SU-DHL-6 (cell line): Measurements from ENCODE around the gene DAP3.
"Not testable (repeated sequence)": the region's sequence is repeated elsewhere in the genome, so short reads cannot be mapped to it uniquely, and the experiment has no call there.

Experiments used
- H2AFZ ChIP-seq: fragments of 200-600 bp; sonication (generic); 2 replicates; pipeline ENCODE4 v1.6.1; 2014; ENCODE audit warnings: low read depth, mild to moderate bottlenecking, moderate library complexity, mixed read lengths, antibody characterized with exemption, low read length; ENCODE audit not compliant: severe bottlenecking
- H3F3A ChIP-seq: fragments of 200-600 bp; shearing (Covaris generic); 2 replicates; pipeline ENCODE4 v1.6.0; 2016; ENCODE audit warnings: antibody characterized with exemption, mild to moderate bottlenecking; ENCODE audit not compliant: insufficient read depth
- H3K27ac ChIP-seq: fragments of 200-600 bp; sonication (generic); 2 replicates; pipeline ENCODE4 v1.5.1; 2016; ENCODE audit warnings: low read depth, mild to moderate bottlenecking, low read length, moderate library complexity, mixed read lengths
- H3K27me3 ChIP-seq: fragments of 200-600 bp; sonication (generic), shearing (Covaris generic); 2 replicates; pipeline ENCODE4 v1.6.0; 2014; ENCODE audit warnings: mild to moderate bottlenecking, low read length
- H3K36me3 ChIP-seq: fragments of 200-600 bp; sonication (generic); 2 replicates; pipeline ENCODE4 v1.6.1; 2014; ENCODE audit warnings: mild to moderate bottlenecking, low read length, mixed read lengths
- H3K4me2 ChIP-seq: fragments of 300-600, 200-600 bp; shearing (Covaris generic), sonication (generic); 2 replicates; pipeline ENCODE4 v1.6.0; 2014; ENCODE audit warnings: low read length, low read depth, mild to moderate bottlenecking; ENCODE audit not compliant: poor library complexity, severe bottlenecking
- H3K4me3 ChIP-seq: fragments of 200-600 bp; sonication (generic); 2 replicates; pipeline ENCODE4 v1.5.1; 2014; ENCODE audit warnings: antibody characterized with exemption, low read length, mild to moderate bottlenecking, mixed read lengths; ENCODE audit not compliant: insufficient read depth, poor library complexity, severe bottlenecking
- H3K79me2 ChIP-seq: fragments of 200-600 bp; sonication (generic); 2 replicates; pipeline ENCODE4 v1.6.1; 2014; ENCODE audit warnings: mild to moderate bottlenecking, low read length, moderate library complexity; ENCODE audit not compliant: insufficient read depth
- H3K9ac ChIP-seq: fragments of 200-600 bp; sonication (generic); 2 replicates; pipeline ENCODE4 v1.7.0; 2014; ENCODE audit warnings: mild to moderate bottlenecking, low read length
- H3K9me2 ChIP-seq: fragments of 200-600 bp; sonication (generic); replicated peaks from 2 replicates; pipeline ENCODE4 v1.6.1; 2014; ENCODE audit warnings: low read length; ENCODE audit not compliant: insufficient read depth
- H3K9me3 ChIP-seq: fragments of 200-600 bp; sonication (generic); 2 replicates; pipeline ENCODE4 v1.6.1; 2014; ENCODE audit warnings: low read length, mixed read lengths; ENCODE audit not compliant: insufficient read depth
- H4K20me1 ChIP-seq: fragments of 200-600 bp; sonication (generic); 2 replicates; pipeline ENCODE4 v1.6.1; 2014; ENCODE audit warnings: low read depth, mild to moderate bottlenecking, antibody characterized with exemption, low read length, moderate library complexity, mixed read lengths
- EZH2phosphoT487 ChIP-seq: fragments of 200-600 bp; sonication (generic), shearing (Covaris generic); conservative IDR thresholded peaks from 2 replicates; pipeline ENCODE4 v1.6.1; 2018; ENCODE audit warnings: mild to moderate bottlenecking, antibody characterized with exemption, low read length, moderate library complexity, mixed read lengths
- TF ChIP-seq, protein P1 (sequence below): fragments of 200-600 bp; sonication (generic); IDR thresholded peaks from one replicate; pipeline ENCODE4 v1.5.1; 2017; ENCODE audit warnings: antibody characterized with exemption, mild to moderate bottlenecking, low read length, moderate library complexity; ENCODE audit not compliant: insufficient read depth, poor library complexity, severe bottlenecking

The DAP3 gene

DNA sequence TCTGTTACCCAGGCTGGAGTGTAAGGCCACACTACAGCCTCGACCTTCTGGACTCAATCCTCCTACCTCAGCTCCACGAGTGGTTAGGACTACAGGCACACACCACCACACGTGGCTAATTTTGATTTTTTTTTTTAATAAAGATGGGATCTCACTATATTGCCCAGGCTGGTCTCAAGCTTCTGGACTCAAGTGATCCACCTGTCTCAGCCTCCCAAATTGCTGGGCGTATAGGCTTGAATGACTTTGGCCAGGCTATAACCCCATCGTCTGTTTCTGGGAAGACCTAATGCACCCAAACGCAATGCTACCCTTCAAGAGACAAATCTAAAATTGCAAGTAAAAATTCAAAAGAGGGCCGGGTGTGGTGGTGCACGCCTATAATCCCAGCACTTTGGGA lies 52.1 kb downstream of the DAP3 start:
- H3K4me3 ChIP-seq, result no peak overlapping the region
- H3K4me2 ChIP-seq, result no peak overlapping the region
- H3K9me3 ChIP-seq, result no peaks in the 10 kb centered on the region
- no peaks in the 10 kb centered on the region for H3K27me3 ChIP-seq
- H3K79me2 ChIP-seq, result no peaks in the 10 kb centered on the region
- no peaks in the 10 kb centered on the region for H3K9me2 ChIP-seq
- H3K9ac ChIP-seq, result no peak overlapping the region
- H2AFZ ChIP-seq, result no peak overlapping the region
- H3K27ac ChIP-seq, result no peak overlapping the region
- no peaks in the 10 kb centered on the region for H4K20me1 ChIP-seq
- peaks cover 11% of the 10 kb centered on the region; the same call in 1 of the 2 replicates for H3K36me3 ChIP-seq
- no peak for TF ChIP-seq EZH2phosphoT487
- TF ChIP-seq, protein P1, sequence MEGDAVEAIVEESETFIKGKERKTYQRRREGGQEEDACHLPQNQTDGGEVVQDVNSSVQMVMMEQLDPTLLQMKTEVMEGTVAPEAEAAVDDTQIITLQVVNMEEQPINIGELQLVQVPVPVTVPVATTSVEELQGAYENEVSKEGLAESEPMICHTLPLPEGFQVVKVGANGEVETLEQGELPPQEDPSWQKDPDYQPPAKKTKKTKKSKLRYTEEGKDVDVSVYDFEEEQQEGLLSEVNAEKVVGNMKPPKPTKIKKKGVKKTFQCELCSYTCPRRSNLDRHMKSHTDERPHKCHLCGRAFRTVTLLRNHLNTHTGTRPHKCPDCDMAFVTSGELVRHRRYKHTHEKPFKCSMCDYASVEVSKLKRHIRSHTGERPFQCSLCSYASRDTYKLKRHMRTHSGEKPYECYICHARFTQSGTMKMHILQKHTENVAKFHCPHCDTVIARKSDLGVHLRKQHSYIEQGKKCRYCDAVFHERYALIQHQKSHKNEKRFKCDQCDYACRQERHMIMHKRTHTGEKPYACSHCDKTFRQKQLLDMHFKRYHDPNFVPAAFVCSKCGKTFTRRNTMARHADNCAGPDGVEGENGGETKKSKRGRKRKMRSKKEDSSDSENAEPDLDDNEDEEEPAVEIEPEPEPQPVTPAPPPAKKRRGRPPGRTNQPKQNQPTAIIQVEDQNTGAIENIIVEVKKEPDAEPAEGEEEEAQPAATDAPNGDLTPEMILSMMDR, result no peak
- peaks cover 30% of the 10 kb centered on the region for H3F3A ChIP-seq

DNA sequence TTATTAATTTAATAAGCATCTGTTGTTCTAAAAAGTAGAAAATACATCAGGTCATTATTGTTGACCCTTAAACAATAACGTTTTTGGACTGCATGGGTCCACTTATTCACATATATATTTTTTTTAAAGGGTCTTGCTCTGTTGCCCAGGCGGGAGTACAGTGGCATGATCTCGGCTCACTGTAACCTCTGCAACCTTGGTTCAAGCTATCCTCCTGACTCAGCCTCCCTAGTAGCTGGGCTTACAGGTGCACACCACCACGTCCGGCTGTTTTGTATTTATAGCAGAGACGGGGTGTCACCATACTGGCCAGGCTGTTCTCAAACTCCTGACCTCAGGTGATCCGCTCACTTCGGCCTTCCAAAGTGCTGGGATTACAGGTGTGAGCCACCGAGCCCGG lies 53.0 kb downstream of the DAP3 start:
- H3K27ac ChIP-seq, result no peak overlapping the region
- H3K9me3 ChIP-seq, result no peaks in the 10 kb centered on the region
- no peaks in the 10 kb centered on the region for H3K27me3 ChIP-seq
- H3K4me2 ChIP-seq, result no peak overlapping the region
- H4K20me1 ChIP-seq, result no peaks in the 10 kb centered on the region
- no peak overlapping the region for H3K4me3 ChIP-seq
- H2AFZ ChIP-seq, result no peak overlapping the region
- H3K36me3 ChIP-seq, result peaks cover 11% of the 10 kb centered on the region; the same call in 1 of the 2 replicates
- H3F3A ChIP-seq, result peaks cover 30% of the 10 kb centered on the region
- no peaks in the 10 kb centered on the region for H3K79me2 ChIP-seq
- TF ChIP-seq EZH2phosphoT487, result no peak
- TF ChIP-seq, protein P1, result no peak
- no peaks in the 10 kb centered on the region for H3K9me2 ChIP-seq
- no peak overlapping the region for H3K9ac ChIP-seq

DNA sequence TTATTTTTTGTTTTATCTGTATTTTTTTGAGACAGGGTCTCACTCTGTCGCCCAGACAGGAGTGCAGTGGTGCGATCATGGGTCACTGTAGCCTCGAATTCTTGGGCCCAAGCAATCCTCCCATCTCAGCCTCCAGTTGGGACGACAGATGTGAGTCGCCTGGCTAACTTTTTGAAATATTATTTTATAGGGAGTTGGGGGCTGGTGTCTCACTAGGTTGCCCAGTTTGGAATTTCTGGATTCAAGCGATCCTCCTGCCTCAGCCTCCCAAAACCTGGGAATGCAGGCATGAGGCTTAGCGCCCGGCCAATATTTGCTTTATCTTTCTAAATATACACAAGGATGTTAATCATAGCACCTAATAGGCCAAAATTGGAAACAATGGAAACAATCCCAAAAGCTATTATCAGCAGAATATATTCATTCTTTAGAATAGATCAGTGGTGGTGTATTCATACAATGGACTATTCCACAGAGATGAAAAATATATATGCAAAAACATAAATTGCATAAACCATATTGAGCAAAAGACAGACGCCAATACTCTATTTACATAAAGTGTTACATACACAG lies 55.9 kb downstream of the DAP3 start:
- Histone ChIP-seq H3K4me2 (peak overlapping the region; percentile 66), H3K79me2 (no peaks in the 10 kb centered on the region), H3F3A (peaks cover 26% of the 10 kb centered on the region), H3K9me3 (no peaks in the 10 kb centered on the region), H3K9me2 (no peaks in the 10 kb centered on the region), H3K9ac (peak overlapping the region; percentile 64), H3K36me3 (no peaks in the 10 kb centered on the region), H4K20me1 (no peaks in the 10 kb centered on the region), H3K4me3 (peak overlapping the region; percentile 58), H3K27me3 (no peaks in the 10 kb centered on the region), H3K27ac (peak overlapping the region; percentile 70), H2AFZ (peak overlapping the region; percentile 61)
- TF ChIP-seq, protein P1, result no peak
- no peak for TF ChIP-seq EZH2phosphoT487

DNA sequence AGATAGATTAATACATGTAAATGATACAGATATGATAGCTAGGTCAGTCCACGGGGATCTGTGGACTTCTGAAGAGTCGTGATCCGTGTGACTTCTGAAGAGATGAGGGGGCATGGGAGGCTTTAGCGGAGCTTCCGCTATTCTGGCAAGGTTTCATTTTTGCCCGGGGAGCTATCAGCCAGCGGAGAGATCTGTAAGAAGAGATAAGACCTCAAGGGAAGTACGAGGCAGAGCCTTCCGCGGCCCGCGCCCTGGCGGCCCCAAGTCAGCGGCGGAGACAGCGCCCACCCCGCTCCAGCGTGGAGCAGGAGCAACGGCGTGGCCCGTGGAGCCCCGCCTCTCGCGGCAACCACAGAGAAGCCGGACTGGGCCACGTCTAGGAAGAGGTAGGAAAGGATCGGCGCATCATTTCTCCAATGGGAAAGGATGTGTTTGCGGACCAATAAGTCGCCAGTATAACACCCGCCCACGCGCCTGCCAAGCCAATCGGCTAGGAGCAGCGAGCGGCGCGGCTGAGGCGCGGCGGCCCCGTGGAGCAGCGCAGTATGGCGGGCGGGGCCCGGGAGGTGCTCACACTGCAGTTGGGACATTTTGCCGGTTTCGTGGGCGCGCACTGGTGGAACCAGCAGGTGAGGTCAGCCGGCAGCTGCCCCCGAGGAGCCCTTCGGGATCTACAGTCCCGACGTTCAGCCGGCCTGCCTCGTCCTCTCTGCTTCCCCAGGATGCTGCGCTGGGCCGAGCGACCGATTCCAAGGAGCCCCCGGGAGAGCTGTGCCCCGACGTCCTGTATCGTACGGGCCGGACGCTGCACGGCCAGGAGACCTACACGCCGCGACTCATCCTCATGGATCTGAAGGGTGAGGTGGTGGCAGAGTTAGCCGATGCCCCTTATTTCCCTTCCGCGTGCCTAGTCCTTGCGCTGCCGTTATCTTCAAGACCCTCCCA lies 56.7 kb downstream of the DAP3 start:
- H3K79me2 ChIP-seq, H3K27me3 ChIP-seq, H3K9me3 ChIP-seq, H3K9me2 ChIP-seq, H4K20me1 ChIP-seq, H3K36me3 ChIP-seq: not testable (repeated sequence)
- Histone ChIP-seq H3F3A (peaks cover 26% of the 10 kb centered on the region), H3K4me3 (peak overlapping the region; percentile 58), H2AFZ (peak overlapping the region; percentile 61), H3K4me2 (peak overlapping the region; percentile 66), H3K9ac (peak overlapping the region; percentile 64), H3K27ac (peak overlapping the region; percentile 70)

DNA sequence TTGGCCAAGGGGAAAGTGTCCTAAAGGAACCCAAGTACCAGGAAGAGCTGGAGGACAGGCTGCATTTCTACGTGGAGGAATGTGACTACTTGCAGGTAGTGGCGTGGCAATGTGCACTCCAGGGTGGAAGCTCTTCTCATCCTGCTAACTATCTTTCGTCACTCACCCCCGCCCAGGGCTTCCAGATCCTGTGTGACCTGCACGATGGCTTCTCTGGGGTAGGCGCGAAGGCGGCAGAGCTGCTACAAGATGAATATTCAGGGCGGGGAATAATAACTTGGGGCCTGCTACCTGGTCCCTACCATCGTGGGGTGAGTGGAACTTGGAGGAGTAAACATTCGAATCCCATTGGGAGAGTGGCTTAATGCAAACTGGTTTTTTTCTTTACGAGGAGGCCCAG lies 58.7 kb downstream of the DAP3 start:
- not testable (repeated sequence) for H3K9ac ChIP-seq, H3K36me3 ChIP-seq, H3K27me3 ChIP-seq, H4K20me1 ChIP-seq, H3K4me2 ChIP-seq, H2AFZ ChIP-seq, H3K9me3 ChIP-seq, H3K4me3 ChIP-seq, H3K79me2 ChIP-seq, H3K9me2 ChIP-seq, H3K27ac ChIP-seq
- H3F3A ChIP-seq, result peaks cover 15% of the 10 kb centered on the region
